IMR-90 (cell line): ENCODE data around the gene HFE.

Experiments used
- CHD1 ChIP-seq: IDR thresholded peaks from 2 replicates; pipeline ENCODE4 v1.6.1; 2012; ENCODE audit warnings: low read depth, low read length, improper control_type of control experiment
- MAZ ChIP-seq: IDR thresholded peaks from 2 replicates; pipeline ENCODE4 v1.6.1; 2012; ENCODE audit warnings: low read depth, mild to moderate bottlenecking, low read length, improper control_type of control experiment, moderate library complexity, borderline replicate concordance
- MXI1 ChIP-seq: IDR thresholded peaks from 2 replicates; pipeline ENCODE4 v1.6.1; 2012; ENCODE audit warnings: low read depth, mild to moderate bottlenecking, low read length, moderate library complexity, borderline replicate concordance
- POLR2A ChIP-seq: IDR thresholded peaks from 2 replicates; pipeline ENCODE4 v1.6.1; 2012; ENCODE audit warnings: mild to moderate bottlenecking, low read depth, low read length
- RCOR1 ChIP-seq: IDR thresholded peaks from 2 replicates; pipeline ENCODE4 v1.6.1; 2012; ENCODE audit warnings: mild to moderate bottlenecking, low read length, improper control_type of control experiment; ENCODE audit not compliant: insufficient replicate concordance
- RFX5 ChIP-seq: IDR thresholded peaks from 2 replicates; pipeline ENCODE4 v1.8.0; 2012; ENCODE audit warnings: low read depth, mild to moderate bottlenecking, low read length, moderate library complexity
- TF ChIP-seq, protein P1 (sequence below): conservative IDR thresholded peaks from 2 replicates; pipeline ENCODE4 v1.5.1; 2012; ENCODE audit warnings: mild to moderate bottlenecking, low read depth, low read length, improper control_type of control experiment

DNA sequence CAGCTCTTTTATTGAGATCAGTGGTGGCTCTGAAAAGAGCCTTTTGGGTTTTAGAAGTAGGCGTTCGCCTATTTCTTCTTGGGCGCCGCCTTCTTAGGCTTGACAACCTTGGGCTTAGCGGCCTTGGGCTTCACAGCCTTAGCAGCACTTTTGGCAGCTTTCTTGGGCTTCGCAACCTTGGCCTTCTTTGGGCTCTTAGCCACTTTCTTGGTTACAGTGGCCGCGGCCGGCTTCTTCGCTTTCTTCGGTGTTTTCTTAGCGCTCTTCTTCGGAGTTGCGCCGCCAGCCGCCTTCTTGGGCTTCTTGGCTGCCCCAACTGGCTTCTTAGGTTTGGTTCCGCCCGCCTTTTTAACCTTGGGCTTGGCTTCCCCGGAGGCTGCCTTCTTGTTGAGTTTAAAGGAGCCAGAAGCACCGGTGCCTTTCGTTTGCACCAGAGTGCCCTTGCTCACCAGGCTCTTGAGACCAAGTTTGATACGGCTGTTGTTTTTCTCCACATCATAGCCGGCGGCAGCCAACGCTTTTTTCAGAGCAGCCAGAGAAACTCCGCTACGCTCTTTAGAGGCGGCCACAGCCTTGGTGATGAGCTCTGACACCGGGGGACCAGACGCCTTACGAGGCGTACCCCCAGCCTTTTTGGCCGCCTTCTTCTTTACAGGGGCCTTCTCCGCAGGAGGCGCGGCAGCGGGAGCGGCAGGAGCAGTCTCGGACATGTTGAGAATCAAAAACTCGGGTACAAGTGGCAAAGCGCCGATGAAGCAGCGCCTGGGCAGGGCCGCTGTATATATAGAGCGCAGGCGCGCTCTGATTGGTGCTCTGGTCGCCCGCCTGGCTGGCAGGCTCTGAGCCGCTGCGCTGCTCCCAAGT is 31.3 kb upstream of the HFE start:
- TF ChIP-seq, protein P1, sequence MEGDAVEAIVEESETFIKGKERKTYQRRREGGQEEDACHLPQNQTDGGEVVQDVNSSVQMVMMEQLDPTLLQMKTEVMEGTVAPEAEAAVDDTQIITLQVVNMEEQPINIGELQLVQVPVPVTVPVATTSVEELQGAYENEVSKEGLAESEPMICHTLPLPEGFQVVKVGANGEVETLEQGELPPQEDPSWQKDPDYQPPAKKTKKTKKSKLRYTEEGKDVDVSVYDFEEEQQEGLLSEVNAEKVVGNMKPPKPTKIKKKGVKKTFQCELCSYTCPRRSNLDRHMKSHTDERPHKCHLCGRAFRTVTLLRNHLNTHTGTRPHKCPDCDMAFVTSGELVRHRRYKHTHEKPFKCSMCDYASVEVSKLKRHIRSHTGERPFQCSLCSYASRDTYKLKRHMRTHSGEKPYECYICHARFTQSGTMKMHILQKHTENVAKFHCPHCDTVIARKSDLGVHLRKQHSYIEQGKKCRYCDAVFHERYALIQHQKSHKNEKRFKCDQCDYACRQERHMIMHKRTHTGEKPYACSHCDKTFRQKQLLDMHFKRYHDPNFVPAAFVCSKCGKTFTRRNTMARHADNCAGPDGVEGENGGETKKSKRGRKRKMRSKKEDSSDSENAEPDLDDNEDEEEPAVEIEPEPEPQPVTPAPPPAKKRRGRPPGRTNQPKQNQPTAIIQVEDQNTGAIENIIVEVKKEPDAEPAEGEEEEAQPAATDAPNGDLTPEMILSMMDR = no peak
- TF ChIP-seq MXI1 (no peak; the same call in 1 of the 2 replicates), MAZ (no peak; the same call in 1 of the 2 replicates), CHD1 (peak; percentile 55; the same call in 1 of the 2 replicates), RFX5 (no peak), POLR2A (peak; percentile 98), RCOR1 (no peak)
